HL-60/S4 treated with retinoic acid at 250 ng/mL for 4 days and 3 days (cell line): ENCODE results near the gene FAU.

Experiments
- in situ Hi-C: fragments of 300-500 bp; cut with MboI; formaldehyde crosslinking; loops from 2 replicates; pipeline ENCODE4 v1.7.0; 2022; ENCODE audit warnings: low sequenced_read_pairs

Gene FAU

DNA sequence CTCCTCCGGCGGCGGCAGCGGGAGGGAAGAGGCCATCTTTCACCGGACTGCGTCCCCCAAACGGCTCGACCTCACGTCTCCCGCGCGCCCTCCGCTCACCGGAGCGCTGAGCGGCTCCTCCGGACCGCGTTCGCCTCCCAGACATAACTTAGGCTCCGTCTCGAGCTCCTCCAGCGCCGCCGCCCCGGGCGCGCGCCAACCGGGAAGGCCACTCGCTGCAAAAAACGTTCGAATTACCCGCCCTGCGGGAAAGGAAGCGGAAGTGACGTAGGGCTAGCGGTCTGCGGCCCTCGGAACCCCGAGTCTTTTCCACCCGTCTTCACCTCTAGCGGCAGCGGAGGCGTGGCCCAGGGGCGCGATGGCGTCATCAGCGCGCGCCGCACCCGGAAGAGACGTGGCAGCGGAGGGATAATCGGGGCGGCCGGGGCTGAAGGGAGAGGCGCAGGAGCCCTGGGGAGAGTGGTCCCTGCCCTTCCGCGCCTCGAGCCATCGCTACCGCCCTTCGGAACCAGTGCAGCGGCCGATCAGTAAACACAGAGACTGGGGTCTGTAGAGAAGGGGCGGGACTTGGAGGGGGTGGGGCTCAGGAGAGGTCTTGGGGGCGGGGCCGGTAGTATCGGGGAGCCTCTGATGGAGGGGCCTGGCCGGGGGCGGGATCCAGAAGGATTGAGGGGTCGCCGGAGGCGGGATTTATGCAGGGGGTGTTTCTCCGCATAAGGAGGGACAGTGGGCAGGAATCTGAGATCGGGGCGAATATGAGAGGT, 37.9 kb downstream of the FAU start, which contains the start of the genes CDCA5 and ZFPL1:
CDCA5 (minus strand) TSS at position 207 of the 764 bp plus-strand sequence; CDS start at position 145, 62 bp downstream.
ZFPL1 (plus strand) TSS at position 389 of the 764 bp plus-strand sequence. CDS start 477 bp downstream, outside the sequence.
- in situ Hi-C loops, result no loop called here

DNA sequence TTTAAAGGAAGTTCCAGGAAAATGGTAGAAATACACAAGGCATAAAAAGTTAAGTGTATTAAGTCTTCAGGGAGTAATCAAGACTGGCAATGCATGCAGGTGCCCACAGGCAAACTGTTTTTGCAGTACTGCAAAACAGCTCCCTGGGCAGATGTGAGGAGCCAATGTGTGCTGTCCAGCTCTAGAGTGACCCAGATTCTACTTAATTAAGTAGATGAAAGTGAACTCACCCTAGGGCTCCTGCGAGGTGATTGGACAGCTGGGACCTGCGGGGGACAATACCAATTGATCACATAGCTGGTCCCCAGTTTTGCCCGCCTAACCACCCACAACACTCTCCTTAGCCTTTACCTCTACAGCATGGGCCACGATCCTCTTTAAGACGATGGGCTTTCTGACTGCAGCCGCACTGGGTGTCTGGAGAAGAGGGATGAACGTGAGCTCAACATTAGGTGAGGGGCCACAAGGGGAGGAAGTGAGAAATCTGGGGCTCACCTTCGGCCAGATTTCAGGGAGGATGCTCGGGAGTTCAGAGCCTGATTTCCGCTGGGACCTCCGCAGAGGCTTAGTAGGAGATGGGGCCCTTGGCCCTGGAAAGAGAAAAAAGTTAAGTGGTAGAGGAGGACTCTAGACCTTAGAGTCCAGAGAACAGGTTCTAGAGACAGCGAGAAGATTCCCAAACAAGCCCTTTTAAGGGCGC, 38.6 kb downstream of the FAU start:
- in situ Hi-C loops, result no loop called here

GRCh38 chr11:65078786-65079342, 43.1 kb downstream of the FAU start:
- in situ Hi-C loops, result no loop called here

- in situ Hi-C loops, result no loop called here
Measured at GRCh38 chr11:65078151-65078550, 43.8 kb downstream of the FAU start.

DNA sequence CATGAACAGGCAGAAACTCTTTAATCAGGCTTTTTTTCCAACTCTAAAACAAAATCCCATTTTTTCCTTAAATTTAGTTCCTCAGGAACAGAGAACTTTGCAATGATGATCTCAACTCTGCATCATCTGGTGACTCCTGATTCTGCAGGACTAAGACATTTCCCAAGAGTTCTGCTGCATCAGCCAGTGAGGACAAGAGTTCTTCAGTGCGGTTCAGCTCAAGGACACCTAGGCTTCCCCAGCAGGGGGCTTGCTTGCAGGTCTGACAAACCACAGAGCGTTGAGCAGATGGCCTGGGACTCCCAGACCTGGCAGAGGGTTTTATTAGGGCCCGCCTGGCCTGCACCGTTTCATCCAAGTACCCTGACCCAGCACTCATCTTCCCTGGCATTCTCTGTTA, 44.5 kb downstream of the FAU start:
- in situ Hi-C loops, result no loop called here

DNA sequence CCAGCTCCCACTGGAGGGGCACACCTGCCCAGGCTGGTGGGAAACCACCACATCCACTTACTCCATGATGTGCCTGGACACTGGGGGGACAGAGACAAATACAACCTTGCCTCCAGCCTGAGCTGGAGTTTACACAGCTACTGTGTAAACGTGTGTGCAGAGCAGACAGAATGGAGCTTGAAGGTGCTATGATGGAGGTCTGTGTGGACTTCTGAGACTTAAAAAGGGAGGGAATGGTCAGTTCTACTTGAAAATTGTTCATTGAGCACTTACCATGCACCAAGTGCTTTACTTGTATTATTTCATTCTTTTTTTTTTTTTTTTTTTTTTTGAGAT, 49.3 kb downstream of the FAU start:
- in situ Hi-C loops, result no loop called here

GRCh38 chr11:65071907-65072630, 49.9 kb downstream of the FAU start:
- in situ Hi-C loops, result no loop called here
